Mesothelial cell of epicardium (in vitro differentiated cells): ENCODE measurements around the gene ESPNL. TPM values are rescaled to one million over a fixed set of nuclear protein-coding genes. Genes with fewer than 3 reads are reported as not detected.

Experiments
- DNase-seq, 2 experiments: peaks; one replicate each; pipeline ENCODE4 v3.0.0; 2021; ENCODE audit warnings: low spot score in 2 of 2; ENCODE audit not compliant: unreplicated experiment in 2 of 2
- H3K27ac Mint-ChIP-seq: 2 replicates; pipeline ENCODE4 v1.8.0; 2021; ENCODE audit warnings: mixed read lengths
- H3K27me3 Mint-ChIP-seq: 2 replicates; pipeline ENCODE4 v1.8.0; 2021; ENCODE audit warnings: low read depth, mixed read lengths
- H3K36me3 Mint-ChIP-seq: 2 replicates; pipeline ENCODE4 v1.8.0; 2021; ENCODE audit warnings: mixed read lengths
- H3K4me1 Mint-ChIP-seq: 2 replicates; pipeline ENCODE4 v1.8.0; 2021; ENCODE audit warnings: mixed read lengths
- H3K4me3 Mint-ChIP-seq: 2 replicates; pipeline ENCODE4 v1.8.0; 2021; ENCODE audit warnings: mild to moderate bottlenecking, moderate library complexity, mixed read lengths
- H3K9me3 Mint-ChIP-seq: 2 replicates; pipeline ENCODE4 v1.8.0; 2021; ENCODE audit warnings: mixed read lengths
- total RNA-seq: library from RNA; stranded (reverse); gene quantifications from 3 replicates; pipeline ENCODE4 v1.2.1, GENCODE V29; 2021
- TF ChIP-seq, protein P1 (sequence below): fragments of 200-600 bp; sonication (generic); IDR thresholded peaks from one replicate; pipeline ENCODE4 v1.5.0; 2021; ENCODE audit warnings: antibody characterized with exemption; ENCODE audit not compliant: unreplicated experiment

The ESPNL gene
- total RNA-seq, 1 donor from 2014 or later: 0.38 TPM

DNA sequence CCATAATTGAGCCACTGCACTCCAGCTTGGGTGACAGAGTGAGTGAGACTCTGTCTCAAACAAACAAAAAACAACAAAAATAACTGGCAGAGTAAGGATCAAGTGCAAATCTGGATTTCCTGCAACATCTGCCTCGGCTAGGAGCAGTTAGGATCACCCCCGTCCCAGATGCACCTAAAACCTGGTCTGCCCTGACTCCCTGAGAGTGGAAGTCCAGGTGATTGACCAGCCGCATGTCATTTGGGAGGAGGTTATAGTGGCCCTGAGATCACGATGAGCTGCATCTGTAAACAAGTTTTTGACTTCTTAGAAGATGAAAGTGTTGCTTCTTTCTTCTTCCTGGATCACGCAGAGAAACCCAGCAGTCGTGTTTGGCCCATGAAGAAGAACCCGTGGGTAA lies 5.0 kb upstream of the ESPNL start:
- H3K27ac Mint-ChIP-seq: no peak overlapping the region
- TF ChIP-seq, protein P1, sequence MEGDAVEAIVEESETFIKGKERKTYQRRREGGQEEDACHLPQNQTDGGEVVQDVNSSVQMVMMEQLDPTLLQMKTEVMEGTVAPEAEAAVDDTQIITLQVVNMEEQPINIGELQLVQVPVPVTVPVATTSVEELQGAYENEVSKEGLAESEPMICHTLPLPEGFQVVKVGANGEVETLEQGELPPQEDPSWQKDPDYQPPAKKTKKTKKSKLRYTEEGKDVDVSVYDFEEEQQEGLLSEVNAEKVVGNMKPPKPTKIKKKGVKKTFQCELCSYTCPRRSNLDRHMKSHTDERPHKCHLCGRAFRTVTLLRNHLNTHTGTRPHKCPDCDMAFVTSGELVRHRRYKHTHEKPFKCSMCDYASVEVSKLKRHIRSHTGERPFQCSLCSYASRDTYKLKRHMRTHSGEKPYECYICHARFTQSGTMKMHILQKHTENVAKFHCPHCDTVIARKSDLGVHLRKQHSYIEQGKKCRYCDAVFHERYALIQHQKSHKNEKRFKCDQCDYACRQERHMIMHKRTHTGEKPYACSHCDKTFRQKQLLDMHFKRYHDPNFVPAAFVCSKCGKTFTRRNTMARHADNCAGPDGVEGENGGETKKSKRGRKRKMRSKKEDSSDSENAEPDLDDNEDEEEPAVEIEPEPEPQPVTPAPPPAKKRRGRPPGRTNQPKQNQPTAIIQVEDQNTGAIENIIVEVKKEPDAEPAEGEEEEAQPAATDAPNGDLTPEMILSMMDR: no peak
- no peaks in the 10 kb centered on the region for H3K27me3 Mint-ChIP-seq
- H3K9me3 Mint-ChIP-seq: no peaks in the 10 kb centered on the region
- peaks cover 1% of the 10 kb centered on the region for H3K36me3 Mint-ChIP-seq
- no peak for DNase-seq
- no peak overlapping the region for H3K4me3 Mint-ChIP-seq
- H3K4me1 Mint-ChIP-seq: peaks cover 2% of the 10 kb centered on the region

DNA sequence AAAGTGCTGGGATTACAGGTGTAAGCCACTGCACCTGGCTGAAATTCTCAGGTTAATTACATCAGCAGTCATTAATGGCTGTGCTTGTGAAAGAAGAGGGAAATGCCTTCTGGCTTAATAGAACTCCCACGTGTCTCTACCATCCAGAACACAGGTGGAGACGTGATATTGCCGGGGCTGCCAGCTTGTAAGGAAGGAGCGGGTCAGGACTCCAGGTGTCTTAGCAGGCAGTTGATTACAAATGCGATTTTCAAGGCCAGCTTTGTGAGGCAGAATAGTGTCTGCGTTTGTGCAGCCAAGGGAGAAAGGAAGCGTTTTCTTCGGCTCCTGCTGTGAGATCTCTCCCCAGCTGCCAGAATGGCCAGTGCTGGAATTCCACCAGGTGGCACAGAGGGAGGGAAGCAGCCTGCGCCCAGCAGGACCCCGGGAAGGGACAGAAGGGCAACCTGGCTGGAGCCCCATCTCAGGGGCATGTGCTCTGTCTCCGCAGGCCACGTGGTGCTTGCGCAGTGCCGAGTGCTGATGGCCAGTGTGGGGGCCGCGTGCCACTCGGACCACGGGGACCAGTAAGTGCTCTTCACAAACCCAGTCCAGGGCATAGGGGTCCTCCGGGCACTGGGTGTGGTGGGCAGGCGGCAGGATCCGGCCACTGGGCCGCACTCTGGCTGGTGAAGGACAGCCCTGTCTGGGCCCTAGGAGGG lies 3.7 kb upstream of the ESPNL start:
- no peak overlapping the region for H3K4me3 Mint-ChIP-seq
- no peak overlapping the region for H3K27ac Mint-ChIP-seq
- no peaks in the 10 kb centered on the region for H3K9me3 Mint-ChIP-seq
- peaks cover 1% of the 10 kb centered on the region for H3K36me3 Mint-ChIP-seq
- no peaks in the 10 kb centered on the region for H3K27me3 Mint-ChIP-seq
- peaks cover 2% of the 10 kb centered on the region for H3K4me1 Mint-ChIP-seq
- no peak for DNase-seq
- TF ChIP-seq, protein P1: no peak

DNA sequence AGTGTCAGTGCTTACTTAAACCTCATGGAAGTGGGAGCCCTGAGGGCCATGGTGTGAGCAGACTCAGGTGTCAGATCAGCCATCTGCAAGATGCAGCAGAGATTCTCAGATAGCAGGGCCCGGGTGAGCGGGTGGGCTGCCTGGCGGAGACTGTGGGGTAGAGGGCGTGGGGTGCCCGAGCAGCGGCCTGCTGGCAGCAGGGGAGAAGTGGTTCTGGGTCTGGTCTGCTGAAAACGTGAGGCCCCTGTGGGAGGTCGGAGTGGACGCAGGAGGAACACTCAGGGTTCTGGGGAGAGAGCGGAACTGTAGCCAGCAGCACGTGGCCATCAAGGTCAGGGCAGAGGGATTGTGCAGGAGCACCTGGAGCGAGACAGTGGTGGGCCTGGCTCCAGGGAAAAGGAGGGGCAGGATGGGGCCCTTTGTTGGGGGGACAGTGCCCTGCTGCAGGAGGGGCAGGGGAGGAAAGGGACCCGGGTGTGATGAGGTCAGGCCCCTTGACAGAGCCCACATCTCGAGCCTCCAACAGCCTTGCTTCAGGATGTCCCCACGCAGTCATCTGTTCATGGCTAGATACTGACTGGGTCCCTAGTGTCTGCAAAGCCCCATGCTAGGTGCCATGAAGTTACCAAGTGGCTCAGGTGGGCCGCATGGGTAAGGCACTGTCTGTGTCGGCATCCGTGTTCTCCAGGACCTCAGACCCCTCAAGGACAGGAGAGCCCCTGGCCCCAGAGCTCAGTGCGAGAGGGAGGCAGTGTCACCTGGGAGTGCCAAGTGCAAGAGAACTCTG lies 2.7 kb upstream of the ESPNL start:
- no peak overlapping the region for H3K27ac Mint-ChIP-seq
- peaks cover 2% of the 10 kb centered on the region for H3K4me1 Mint-ChIP-seq
- H3K27me3 Mint-ChIP-seq: no peaks in the 10 kb centered on the region
- TF ChIP-seq, protein P1: no peak
- peaks cover 1% of the 10 kb centered on the region for H3K36me3 Mint-ChIP-seq
- no peak for DNase-seq
- no peaks in the 10 kb centered on the region for H3K9me3 Mint-ChIP-seq
- H3K4me3 Mint-ChIP-seq: no peak overlapping the region

DNA sequence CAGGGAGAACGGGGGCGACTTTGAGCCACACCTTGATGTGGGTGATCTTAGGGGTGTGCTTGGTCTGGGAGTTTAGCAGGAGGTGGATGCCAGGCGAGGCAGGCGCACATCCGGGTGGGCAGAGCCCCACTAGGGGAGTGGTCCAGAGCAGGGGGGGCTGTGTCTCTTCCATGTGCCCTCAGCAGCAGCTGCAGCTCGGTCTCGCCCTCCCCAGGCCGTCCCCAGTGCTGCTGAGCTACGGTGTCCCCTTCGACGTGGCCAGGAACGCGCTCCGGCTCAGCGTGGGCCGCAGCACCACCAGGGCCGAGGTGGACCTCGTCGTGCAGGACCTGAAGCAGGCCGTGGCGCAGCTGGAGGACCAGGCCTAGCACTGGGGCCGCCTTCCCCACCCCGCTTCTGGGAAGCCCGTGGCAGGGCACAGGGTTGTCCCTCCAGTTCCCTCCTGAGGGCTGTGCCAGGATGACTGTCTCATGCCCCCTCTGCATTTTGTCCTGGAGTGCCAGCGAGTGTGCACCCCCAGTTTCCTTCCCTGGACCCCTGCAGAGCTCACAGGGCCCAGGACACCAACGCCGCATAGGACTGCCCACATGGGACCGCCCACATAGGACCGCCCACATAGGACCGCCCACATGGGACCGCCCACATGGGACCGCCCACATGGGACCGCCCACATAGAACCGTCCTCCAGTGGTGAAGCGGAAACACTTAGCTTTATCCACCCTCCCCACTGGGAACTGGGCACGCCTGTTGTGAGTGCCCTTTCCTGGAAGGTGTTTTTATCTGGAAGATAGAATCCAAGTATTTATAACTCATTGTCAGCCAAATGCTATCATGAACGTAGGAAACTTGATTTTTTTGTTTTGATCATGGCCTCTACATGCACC lies 1.9 kb upstream of the ESPNL start:
- Mint-ChIP-seq H3K4me3 (no peak overlapping the region), H3K9me3 (no peaks in the 10 kb centered on the region), H3K36me3 (peaks cover 1% of the 10 kb centered on the region), H3K27me3 (no peaks in the 10 kb centered on the region), H3K4me1 (peaks cover 2% of the 10 kb centered on the region), H3K27ac (no peak overlapping the region)
- DNase-seq: no peak
- TF ChIP-seq, protein P1: no peak

DNA sequence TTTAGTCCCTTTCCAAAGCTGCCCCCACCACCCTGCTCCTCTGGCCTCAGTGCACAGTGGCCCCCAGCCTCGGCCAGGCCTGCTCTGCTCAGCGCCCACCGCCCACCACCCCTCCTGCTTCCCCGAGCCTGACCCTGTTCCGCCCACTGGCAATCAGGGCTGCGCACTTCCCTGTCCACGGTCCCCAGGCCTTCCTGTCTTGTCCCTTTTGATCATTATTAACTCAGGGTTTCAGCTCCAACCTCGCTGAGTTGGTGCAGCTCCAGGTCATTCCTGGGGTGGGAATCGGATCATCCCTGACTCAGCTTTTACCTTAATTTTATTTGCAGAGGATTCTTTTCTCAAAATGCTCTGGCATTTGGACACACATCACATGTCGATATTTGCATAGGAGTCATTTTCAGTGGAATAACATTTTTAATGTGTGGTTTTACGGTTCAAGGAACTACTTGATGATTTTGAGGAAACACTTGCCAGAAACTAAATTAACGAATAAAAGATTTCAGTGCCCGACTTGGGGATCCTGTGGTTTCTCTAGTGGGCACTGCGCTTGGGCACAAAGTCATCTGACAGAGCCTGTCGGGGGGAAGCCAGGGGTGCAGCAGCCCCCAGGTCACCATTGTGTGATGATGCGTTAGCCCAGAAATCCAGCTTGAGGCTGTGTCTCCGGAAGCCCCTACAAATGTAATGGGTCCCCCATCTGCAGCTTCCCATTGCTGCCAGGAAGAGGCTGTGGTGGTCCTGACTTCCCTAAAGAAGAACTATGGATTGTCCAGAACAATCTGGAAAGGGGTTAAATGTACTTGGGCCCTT lies 1.0 kb upstream of the ESPNL start:
- DNase-seq: no peak
- Mint-ChIP-seq H3K4me1 (peaks cover 2% of the 10 kb centered on the region), H3K36me3 (peaks cover 1% of the 10 kb centered on the region), H3K9me3 (no peaks in the 10 kb centered on the region), H3K27ac (no peak overlapping the region), H3K27me3 (no peaks in the 10 kb centered on the region), H3K4me3 (no peak overlapping the region)
- TF ChIP-seq, protein P1: no peak
